GM18519 (cell line): ENCODE measurements around the gene DRC3.

ENCODE experiments used
- ATAC-seq: cut with Tn5 transposase; IDR thresholded peaks from one replicate; pipeline ENCODE4 v1.9.1; 2021; ENCODE audit warnings: mild to moderate bottlenecking, moderate library complexity; ENCODE audit not compliant: unreplicated experiment, low FRiP score

DRC3 gene, protein sequence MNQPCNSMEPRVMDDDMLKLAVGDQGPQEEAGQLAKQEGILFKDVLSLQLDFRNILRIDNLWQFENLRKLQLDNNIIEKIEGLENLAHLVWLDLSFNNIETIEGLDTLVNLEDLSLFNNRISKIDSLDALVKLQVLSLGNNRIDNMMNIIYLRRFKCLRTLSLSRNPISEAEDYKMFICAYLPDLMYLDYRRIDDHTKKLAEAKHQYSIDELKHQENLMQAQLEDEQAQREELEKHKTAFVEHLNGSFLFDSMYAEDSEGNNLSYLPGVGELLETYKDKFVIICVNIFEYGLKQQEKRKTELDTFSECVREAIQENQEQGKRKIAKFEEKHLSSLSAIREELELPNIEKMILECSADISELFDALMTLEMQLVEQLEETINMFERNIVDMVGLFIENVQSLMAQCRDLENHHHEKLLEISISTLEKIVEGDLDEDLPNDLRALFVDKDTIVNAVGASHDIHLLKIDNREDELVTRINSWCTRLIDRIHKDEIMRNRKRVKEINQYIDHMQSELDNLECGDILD

DNA sequence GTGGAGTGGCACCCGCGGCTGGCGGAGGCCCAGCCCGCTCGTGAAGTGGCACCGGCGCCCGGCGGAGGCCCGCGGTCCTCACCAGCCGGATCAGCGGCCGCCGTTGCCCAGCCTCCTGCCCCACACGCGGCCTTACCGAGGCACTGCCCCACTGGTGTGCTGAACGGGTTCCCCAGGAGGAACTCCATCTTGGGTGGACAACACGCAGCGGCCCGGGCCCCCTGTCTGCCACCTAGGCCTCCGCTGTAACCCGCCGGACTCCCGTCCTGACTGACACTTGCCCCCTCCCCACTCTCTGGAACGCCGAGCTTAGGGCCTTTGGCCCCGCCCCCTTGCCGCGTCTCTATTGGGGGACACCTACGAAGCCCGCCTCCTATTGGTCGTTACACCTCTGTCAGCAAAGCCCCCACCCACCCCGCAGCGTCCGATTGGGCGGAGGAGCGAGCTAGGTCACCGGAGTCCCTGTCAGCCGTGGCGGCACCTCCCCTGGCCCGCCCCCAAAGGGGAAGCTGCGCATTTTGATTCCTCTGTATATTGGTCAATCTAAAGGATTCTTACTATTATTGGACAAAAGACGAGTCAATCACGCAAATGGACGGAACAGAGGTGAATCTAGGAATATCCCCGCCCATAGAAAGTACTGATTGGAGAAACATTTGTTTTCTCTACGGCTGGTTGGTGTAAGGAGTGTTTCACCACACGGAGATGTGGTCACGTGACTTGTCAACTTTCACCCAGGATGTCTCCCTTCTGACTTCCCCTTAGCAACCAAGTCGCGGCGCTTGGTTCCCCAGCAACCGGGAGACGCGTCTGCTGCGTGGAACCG is at the start of gene DRC3, which contains the start of gene TOM1L2:
TSS of gene DRC3 (plus strand) at position 737 of the 826 bp plus-strand sequence. CDS start 4,737 bp downstream, outside the sequence.
TSS of gene TOM1L2 (minus strand) at position 275 of the 826 bp plus-strand sequence. CDS start at position 188, 87 bp downstream.
- peak; percentile 88 for ATAC-seq

GRCh38 chr17:17924131-17924856 is 48.4 kb upstream of the DRC3 start:
- ATAC-seq: no peak

GRCh38 chr17:17924857-17925250 is 47.8 kb upstream of the DRC3 start:
- no peak for ATAC-seq

- no peak for ATAC-seq
These were observed 46.6 kb upstream of the DRC3 start for GRCh38 chr17:17926036-17926435.

DNA sequence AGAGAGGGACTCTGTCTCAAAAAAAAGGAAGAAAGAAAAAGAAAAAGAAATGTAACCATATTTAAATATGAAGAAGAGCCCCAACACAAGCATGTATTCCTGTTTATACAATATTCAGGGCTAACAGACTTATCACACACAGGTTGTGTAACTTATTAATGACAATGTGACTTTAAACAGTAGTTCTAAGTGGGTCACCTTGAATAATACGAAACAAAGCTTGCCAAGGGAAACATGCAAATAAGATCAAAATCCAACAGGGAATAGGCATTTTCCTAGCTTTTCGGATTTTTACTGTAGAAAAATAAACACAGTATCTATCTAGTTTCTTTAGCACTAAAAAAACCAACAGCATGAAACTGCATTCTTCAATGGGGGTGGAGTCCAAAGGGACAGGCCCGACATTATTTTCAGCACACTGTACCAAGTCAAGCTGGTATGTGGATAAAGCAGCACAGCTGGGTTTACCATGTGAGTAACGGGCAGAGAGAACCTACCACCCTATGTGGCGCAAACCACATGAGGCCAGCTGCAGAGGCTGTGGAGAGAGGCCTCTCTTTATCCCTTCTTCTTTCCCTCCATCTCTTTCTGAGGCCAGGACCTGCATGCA is 45.7 kb upstream of the DRC3 start:
- no peak for ATAC-seq

DNA sequence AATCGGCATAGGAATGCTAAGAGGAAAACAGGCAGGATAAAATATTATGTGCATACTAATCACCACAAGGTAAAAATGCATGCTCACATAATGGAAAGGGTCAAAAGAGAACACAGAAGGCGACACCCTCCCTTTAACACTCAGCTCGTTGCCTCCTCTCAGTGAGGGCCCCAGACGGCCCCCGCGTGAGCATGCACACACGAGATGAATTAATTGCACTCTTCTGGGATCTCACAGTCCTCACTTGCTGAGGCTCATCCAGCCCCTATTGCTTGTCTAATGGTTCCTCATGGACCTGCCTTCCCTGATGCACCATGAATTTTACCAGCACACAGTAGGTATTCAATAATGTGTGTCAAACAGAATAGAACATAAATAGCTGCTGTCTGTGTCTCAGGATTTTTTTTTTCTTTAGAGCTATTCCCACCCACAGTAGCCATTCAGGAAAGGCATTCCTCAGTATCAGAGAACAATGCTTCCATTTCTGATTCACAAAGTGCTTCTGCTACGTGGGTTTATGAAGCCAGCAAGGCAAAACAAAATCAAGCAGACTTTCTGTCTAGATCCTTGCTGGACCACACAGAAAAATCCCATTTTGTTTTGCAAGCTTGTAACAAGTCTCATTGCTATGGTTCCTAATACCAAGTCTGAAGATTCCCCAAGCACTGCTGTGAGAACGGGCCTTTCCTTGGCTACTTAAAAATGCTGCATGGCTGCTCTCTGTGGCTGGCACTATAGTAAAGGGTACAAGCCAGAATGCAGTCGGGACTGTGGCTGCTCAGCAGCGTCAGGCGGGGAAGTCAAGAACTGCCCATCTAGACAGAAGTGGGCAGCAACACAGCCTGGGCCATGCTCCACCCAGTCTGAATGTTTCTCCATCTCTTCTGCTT is 44.0 kb upstream of the DRC3 start:
- no peak for ATAC-seq

DNA sequence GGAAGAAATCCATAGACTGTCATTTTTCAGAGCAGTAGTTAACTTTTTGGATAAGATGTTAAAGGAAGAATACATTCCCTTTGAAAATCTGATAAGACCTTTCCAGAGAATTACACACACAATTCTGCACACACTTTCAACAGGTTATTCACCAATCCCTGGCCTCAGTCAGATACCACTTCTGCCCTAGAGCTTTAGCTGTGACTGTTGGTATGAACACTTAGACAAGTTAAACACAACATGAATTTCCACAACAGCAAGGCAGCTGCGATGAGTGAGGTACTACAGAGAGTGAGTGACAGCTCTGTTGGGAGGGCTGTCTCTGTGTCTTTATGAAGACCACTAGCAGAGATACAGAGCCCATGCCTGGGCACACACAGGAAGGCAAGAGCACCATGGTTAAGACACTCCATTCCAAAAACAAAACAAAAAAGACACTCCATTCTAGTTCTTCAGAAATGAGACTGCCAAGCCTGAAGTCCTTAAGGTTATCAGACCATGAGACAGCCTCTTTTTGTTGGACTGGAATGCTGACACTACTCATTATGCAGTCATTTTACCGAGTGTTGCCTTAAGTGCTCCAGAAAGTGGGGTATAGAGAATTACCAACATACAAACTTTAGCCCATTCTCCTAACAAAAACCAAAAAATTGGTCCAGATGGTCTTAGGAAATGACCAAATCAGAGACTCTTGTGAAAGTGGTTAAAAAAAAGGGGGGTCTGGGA is 42.8 kb upstream of the DRC3 start:
- ATAC-seq: no peak

DNA sequence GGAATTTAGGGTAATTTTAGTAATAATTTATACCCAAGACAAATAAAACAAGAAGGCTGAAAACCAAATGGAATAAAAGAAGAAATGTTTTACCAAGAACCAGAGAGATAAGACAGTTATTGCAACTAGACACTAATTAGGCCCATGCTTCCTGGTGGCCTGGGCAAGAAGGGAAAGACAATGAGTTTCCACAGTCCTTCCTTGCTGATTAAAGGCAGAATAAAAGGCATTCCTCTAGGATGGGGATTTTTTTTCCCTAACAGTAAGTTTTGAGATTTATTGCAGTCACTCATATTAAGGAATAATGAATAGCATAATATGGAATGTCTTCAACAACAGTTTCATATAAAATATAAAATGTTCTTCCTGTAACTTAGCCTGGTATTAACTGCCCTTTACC is 42.0 kb upstream of the DRC3 start:
- ATAC-seq: no peak

- ATAC-seq: no peak
These were observed 41.5 kb upstream of the DRC3 start for GRCh38 chr17:17931159-17931558.

GRCh38 chr17:17933775-17934174 is 38.9 kb upstream of the DRC3 start:
- no peak for ATAC-seq

DNA sequence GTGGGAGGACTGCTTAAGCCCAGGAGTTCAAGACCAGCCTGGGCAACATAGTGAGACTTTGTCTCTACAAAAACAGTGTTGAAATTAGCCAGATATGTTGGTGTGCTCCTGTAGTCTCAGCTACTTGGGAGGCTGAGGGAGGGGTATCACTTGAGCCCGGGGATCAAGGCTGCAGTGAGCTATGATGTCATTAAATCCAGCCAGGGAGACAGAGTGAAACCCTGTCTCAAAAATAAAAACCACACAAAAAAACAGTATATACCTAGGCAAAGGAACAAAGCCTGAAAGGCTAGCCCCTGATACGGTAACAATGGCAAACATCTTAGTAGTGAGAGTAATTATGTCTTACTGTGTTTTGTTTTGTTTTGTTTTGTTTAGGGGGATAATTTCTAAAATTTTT is 38.4 kb upstream of the DRC3 start:
- no peak for ATAC-seq

DNA sequence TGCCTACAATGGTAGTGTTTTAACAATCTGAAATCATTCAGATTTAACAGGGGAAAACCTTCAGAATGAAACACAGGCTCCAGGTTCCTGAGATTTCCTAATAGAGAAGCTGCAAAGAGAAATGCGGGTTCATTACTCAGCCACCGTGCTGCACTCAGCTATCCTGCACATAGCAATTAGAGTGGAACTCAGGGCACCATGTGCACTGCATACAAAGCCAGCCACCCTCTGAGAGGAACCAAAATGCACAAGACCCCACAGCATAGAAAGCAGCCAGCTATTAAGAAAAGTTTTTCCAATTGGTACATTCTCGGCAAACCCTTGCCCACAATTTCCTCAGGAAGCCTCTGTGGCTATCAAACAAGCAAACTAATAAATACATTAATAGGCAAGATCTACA is 37.9 kb upstream of the DRC3 start:
- no peak for ATAC-seq

DNA sequence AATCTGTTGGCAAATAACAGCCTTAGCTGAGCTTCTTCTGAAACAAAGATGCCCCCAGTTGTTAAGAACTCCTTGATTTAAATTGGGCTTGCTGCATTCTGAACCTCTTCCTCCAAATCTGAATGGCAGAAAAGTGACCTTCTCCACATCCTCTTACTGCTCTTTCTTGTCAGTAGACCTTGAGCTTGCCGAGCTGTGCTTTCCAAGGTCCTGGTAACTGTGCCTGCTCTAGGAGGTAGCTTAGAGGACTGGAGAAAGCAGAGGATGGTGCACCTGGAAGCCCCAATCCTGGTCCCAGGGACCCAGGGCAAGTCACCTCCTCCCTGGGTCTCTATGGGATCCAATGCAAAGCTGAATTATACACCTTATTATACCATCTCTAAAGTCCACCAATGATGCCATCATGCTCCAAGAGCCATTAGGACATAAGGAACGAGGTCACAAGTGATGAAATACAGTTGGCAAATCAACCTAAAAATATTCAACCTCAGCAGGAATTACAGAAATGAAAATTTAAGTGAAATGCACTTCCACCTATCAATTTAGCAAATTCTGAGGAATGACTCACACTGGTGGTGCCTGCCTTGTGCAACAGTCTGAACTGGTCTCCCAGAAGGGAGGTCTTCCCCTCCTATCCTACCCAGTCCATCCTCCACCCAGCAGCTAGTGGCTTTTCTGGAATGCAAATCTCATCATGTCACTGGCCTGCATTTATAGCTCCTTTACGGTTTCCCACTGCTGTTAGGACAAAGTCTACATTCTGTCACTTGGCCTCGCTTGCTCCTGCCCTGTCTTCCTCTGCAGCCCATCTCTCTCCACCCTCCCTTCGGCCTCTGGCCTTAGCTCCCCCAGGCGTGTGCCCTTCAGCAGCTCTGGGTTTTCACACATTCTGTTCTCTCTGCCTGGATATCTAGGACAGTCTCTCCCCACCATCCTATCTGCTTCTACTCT is 37.1 kb upstream of the DRC3 start:
- no peak for ATAC-seq

GRCh38 chr17:17937201-17937853 is 35.3 kb upstream of the DRC3 start:
- no peak for ATAC-seq

DNA sequence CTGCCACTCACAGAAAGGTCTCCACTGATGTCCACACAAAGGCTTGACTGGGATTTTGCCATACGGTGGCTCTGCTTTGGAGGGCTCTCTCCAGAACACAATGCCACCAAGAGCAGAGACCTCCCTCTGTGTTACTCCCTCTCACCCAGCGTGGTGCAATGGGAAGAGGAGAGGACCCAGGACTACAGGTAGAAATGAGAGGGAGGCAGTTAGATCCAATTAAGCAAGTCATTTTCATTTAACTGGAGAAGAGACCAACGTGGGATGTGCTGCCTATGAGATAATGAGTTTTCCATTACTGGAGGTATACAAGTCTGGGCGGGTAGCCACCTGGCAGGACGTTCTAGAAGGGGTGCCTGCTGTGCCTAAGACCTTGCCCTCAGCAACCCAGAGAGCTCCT is 34.7 kb upstream of the DRC3 start:
- no peak for ATAC-seq

GRCh38 chr17:17938388-17939107 is 34.1 kb upstream of the DRC3 start:
- ATAC-seq: no peak
